ENCODE results near the gene LARGE1. TPM values are rescaled to one million over a fixed set of nuclear protein-coding genes. Genes with fewer than 3 reads are reported as not detected.

The LARGE1 gene
- total and polyA plus RNA-seq, 2 of the 4 experiments (the other 2 are of a cell fraction) = 6.2 to 12.4 TPM

DNA sequence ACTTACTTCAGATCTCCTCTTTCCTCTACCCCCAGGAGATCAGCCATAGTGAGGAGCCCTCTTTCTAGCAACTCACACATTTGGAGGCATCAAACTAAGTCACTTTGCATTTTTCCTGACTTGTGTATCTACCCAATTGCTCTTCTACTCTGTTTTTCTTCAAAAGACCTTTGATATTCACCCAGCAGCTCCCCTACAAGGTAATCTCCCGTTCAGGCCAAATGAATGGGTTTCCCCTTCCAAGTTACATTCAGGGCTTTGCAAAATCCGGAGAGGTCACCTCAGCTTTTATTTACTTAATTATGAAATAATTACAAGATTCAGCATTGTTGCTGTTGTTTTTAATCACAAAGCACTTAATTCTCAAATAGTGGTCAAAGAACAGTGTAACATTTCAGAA, 6.1 kb downstream of the LARGE1 start:
- CTCF ChIA-PET = no interaction called here

More for the DNA sequence above, 6.1 kb downstream of the LARGE1 start:
- Histone ChIP-seq H3K4ac (ENCODE audit: low read depth, low read length) (no peak overlapping the region), H3K14ac (replicated peaks; ENCODE audit: low read depth, low read length) (no peak overlapping the region), H2BK15ac (ENCODE audit: low read depth, low read length) (no peak overlapping the region), H3K18ac (ENCODE audit: low read depth, low read length) (no peak overlapping the region), H4K8ac (ENCODE audit: low read depth in 2 of 2, low read length in 2 of 2) (no peak overlapping the region), H3K9me3 (ENCODE audit: control insufficient read depth, insufficient read depth, low read length) (no peaks in the 10 kb centered on the region), H2BK20ac (ENCODE audit: low read depth, low read length) (no peak overlapping the region), H3K4me3 (ENCODE audit: insufficient read depth, low read depth, low read length) (no peak overlapping the region), H3K4me1 (ENCODE audit: control insufficient read depth, insufficient read depth, low read length) (peaks cover 4% of the 10 kb centered on the region; the same call in 1 of the 2 replicates), H4K5ac (ENCODE audit: low read depth, low read length) (no peak overlapping the region), H3K27me3 (ENCODE audit: control insufficient read depth, insufficient read depth, low read length) (no peaks in the 10 kb centered on the region), H4K91ac (ENCODE audit: insufficient read depth, low read depth, low read length) (no peak overlapping the region), H2AFZ (replicated peaks; ENCODE audit: low read length, poor library complexity) (no peak overlapping the region), H3K27ac (ENCODE audit: insufficient read depth, low read length) (no peak overlapping the region), H2BK5ac (ENCODE audit: low read depth, low read length, poor library complexity, severe bottlenecking) (no peak overlapping the region), H3K9ac (ENCODE audit: low read depth, low read length) (no peak overlapping the region), H3K79me1 (ENCODE audit: low read depth in 1 of 2, low read length in 2 of 2) (peaks cover 30 to 49% of the 10 kb centered on the region in 2 experiments), H3K56ac (ENCODE audit: extremely low read depth, insufficient read depth, low read length) (no peak overlapping the region), H2AK5ac (ENCODE audit: low read depth, low read length) (no peak overlapping the region), H2BK120ac (ENCODE audit: low read depth, low read length) (no peak overlapping the region), H4K20me1 (ENCODE audit: insufficient read depth, low read length) (peaks cover 6% of the 10 kb centered on the region; the same call in 1 of the 2 replicates), H3K36me3 (ENCODE audit: control insufficient read depth, insufficient read depth, low read length) (peaks cover 3% of the 10 kb centered on the region), H3K23ac (ENCODE audit: low read depth, low read length) (no peak overlapping the region), H3K9me1 (ENCODE audit: insufficient read depth, low read length) (no peaks in the 10 kb centered on the region; the same call in 1 of the 2 replicates), H3K4me2 (ENCODE audit: low read depth, low read length) (no peak overlapping the region), H2AK9ac (replicated peaks; ENCODE audit: low read depth, low read length, poor library complexity) (no peak overlapping the region)
- intact Hi-C loops (cut with micrococcal nuclease) (no loop called here), dilution Hi-C loops (cut with HindIII; ENCODE audit: low sequenced_read_pairs, unreplicated experiment) (no loop called here), in situ Hi-C loops (cut with MboI; ENCODE audit: low sequenced_read_pairs) (loop anchor here (10.0 kb wide), 1 partner anchor 609 kb away; no protein-coding TSS in a partner anchor)
- DNase-seq = no peak
- no peak for ATAC-seq (ENCODE audit: low read depth)
- WGBS, 2 experiments (ENCODE audit: extremely low coverage in 2 of 2, insufficient read length in 1 of 2) = no CpG with 5 or more reads among the region's 2 CpGs
- TF ChIP-seq FOS (IDR thresholded peaks at IDR 0.05; ENCODE audit: low read depth, low read length) = no peak
- no peak for TF ChIP-seq NFE2L2 (IDR thresholded peaks at IDR 0.05; ENCODE audit: low read depth, low read length)
- TF ChIP-seq SMC3 (IDR thresholded peaks at IDR 0.05; ENCODE audit: low read depth, low read length) = no peak
- no peak for TF ChIP-seq MAFK (IDR thresholded peaks at IDR 0.05; ENCODE audit: low read depth, low read length)
- TF ChIP-seq MAZ (IDR thresholded peaks at IDR 0.05; ENCODE audit: borderline replicate concordance, low read depth, low read length) = no peak
- TF ChIP-seq, protein P1, sequence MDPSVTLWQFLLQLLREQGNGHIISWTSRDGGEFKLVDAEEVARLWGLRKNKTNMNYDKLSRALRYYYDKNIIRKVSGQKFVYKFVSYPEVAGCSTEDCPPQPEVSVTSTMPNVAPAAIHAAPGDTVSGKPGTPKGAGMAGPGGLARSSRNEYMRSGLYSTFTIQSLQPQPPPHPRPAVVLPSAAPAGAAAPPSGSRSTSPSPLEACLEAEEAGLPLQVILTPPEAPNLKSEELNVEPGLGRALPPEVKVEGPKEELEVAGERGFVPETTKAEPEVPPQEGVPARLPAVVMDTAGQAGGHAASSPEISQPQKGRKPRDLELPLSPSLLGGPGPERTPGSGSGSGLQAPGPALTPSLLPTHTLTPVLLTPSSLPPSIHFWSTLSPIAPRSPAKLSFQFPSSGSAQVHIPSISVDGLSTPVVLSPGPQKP (IDR thresholded peaks at IDR 0.05; ENCODE audit: borderline replicate concordance, low read depth, low read length) = no peak
- TF ChIP-seq, protein P2, sequence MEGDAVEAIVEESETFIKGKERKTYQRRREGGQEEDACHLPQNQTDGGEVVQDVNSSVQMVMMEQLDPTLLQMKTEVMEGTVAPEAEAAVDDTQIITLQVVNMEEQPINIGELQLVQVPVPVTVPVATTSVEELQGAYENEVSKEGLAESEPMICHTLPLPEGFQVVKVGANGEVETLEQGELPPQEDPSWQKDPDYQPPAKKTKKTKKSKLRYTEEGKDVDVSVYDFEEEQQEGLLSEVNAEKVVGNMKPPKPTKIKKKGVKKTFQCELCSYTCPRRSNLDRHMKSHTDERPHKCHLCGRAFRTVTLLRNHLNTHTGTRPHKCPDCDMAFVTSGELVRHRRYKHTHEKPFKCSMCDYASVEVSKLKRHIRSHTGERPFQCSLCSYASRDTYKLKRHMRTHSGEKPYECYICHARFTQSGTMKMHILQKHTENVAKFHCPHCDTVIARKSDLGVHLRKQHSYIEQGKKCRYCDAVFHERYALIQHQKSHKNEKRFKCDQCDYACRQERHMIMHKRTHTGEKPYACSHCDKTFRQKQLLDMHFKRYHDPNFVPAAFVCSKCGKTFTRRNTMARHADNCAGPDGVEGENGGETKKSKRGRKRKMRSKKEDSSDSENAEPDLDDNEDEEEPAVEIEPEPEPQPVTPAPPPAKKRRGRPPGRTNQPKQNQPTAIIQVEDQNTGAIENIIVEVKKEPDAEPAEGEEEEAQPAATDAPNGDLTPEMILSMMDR (conservative IDR thresholded peaks at IDR 0.05; ENCODE audit: low read depth, low read length) = no peak
- TF ChIP-seq RCOR1 (IDR thresholded peaks at IDR 0.05; ENCODE audit: insufficient replicate concordance, low read length) = no peak
- TF ChIP-seq BHLHE40 (IDR thresholded peaks at IDR 0.05; ENCODE audit: low read depth, low read length) = no peak
- TF ChIP-seq CEBPB (IDR thresholded peaks at IDR 0.05; ENCODE audit: low read depth, low read length) = no peak
- no peak for TF ChIP-seq RFX5 (IDR thresholded peaks at IDR 0.05; ENCODE audit: low read depth, low read length)
- TF ChIP-seq POLR2A (IDR thresholded peaks at IDR 0.05; ENCODE audit: low read depth, low read length) = no peak
- no peak for TF ChIP-seq CHD1 (IDR thresholded peaks at IDR 0.05; ENCODE audit: low read depth, low read length)
- TF ChIP-seq RAD21 (IDR thresholded peaks at IDR 0.05; ENCODE audit: low read length) = no peak
- TF ChIP-seq MXI1 (IDR thresholded peaks at IDR 0.05; ENCODE audit: borderline replicate concordance, low read depth, low read length) = no peak
- TF ChIP-seq USF2 (IDR thresholded peaks at IDR 0.05; ENCODE audit: low read depth, low read length) = no peak
- BruUV-seq (replicated peaks) = no TSS peak
- POLR2A ChIA-PET (ENCODE audit: unreplicated experiment) = no interaction called here

Measured in IMR-90 (cell line).